OCI-LY7 (cell line): ENCODE measurements around the gene RAE1.

Source experiments
- EZH2phosphoT487 ChIP-seq: fragments of 200-600 bp; sonication (generic); IDR thresholded peaks from 2 replicates; pipeline ENCODE4 v1.6.1; 2018; ENCODE audit warnings: low read depth, borderline replicate concordance, mild to moderate bottlenecking, mixed run types, antibody characterized with exemption, low read length, moderate library complexity, mixed read lengths
- TF ChIP-seq, protein P1 (sequence below): fragments of 200-600 bp; sonication (generic); conservative IDR thresholded peaks from 2 replicates; pipeline ENCODE4 v1.5.1; 2014; ENCODE audit warnings: mild to moderate bottlenecking, antibody characterized with exemption, low read length, moderate library complexity, mixed read lengths

DNA sequence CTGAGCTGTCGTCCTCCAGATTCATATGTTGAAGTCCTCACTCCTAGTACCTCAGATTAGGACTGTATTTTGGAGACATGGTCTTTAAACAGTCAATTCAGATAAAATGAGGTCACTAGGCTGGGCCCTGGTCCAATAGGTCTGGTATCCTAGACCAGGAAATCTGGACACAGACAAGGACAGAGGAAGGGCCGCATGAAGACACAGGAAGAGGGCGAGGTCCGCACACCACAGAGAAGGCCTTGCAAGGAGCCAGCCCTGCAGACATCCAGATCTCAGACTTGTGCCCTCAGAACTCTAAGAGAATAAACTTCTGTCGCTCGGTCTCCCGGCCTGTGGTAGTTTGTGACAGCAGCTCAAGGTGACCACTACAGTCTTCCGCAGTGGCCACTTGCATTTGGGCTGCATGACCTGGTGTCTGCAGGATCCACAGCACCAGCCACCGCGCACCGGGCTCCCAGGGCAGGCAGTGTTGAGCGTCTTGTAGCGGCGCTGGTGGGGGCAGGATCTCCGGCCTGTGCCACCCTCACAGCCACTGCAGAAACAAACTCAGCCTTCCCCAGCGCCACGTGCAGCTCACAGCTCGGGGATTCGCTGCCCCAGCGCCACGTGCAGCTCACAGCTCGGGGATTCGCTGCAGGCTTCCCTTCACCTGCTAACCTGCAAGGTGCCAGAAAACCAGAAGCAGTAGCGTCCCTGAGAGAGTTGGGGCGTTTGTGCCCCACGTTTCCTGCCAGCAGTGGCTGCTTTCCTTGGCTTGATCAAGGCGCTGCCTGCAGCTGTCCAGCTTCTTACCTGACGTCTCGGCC is 34.1 kb downstream of the RAE1 start:
- TF ChIP-seq, protein P1, sequence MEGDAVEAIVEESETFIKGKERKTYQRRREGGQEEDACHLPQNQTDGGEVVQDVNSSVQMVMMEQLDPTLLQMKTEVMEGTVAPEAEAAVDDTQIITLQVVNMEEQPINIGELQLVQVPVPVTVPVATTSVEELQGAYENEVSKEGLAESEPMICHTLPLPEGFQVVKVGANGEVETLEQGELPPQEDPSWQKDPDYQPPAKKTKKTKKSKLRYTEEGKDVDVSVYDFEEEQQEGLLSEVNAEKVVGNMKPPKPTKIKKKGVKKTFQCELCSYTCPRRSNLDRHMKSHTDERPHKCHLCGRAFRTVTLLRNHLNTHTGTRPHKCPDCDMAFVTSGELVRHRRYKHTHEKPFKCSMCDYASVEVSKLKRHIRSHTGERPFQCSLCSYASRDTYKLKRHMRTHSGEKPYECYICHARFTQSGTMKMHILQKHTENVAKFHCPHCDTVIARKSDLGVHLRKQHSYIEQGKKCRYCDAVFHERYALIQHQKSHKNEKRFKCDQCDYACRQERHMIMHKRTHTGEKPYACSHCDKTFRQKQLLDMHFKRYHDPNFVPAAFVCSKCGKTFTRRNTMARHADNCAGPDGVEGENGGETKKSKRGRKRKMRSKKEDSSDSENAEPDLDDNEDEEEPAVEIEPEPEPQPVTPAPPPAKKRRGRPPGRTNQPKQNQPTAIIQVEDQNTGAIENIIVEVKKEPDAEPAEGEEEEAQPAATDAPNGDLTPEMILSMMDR: no peak
- no peak for TF ChIP-seq EZH2phosphoT487
